Pancreas (tissue), 10 donors: ENCODE results near the gene KAT6B. TPM values are rescaled to one million over a fixed set of nuclear protein-coding genes. Genes with fewer than 3 reads are reported as not detected.

Experiments used
- ATAC-seq, 4 donors: fragments of 200-7000 bp; cut with Tn5 transposase; one replicate each; pipeline versions ENCODE4 v1.8.0 to v1.9.1; 2020; ENCODE audit warnings: mild to moderate bottlenecking in 4 of 4, moderate library complexity in 4 of 4
- DNase-seq, 6 donors: peaks; one replicate each; pipeline ENCODE4 v3.0.0-alpha.2; 2020
- FAIRE-seq: peaks from 2 replicates; lab custom pipeline; 2012; peaks lifted over from hg19 to GRCh38; lab: Jason Lieb, UNC
- H3K27ac ChIP-seq, 4 donors: fragments of 200-600 bp; sonication (generic); 1 replicate in 3 of 4; 2 replicates in 1 of 4; pipeline versions ENCODE4 v1.5.0 to v1.8.0; 2020
- H3K27me3 ChIP-seq, 4 donors: fragments of 200-600 bp; one replicate each; pipeline ENCODE4 v1.8.0; 2021
- H3K36me3 ChIP-seq, 3 donors: fragments of 200-600 bp; sonication (generic) in 1 of 3; one replicate each; pipeline versions ENCODE4 v1.5.0 to v1.8.0; 2020 to 2021
- H3K4me1 ChIP-seq, 3 donors: fragments of 200-600 bp; one replicate each; pipeline ENCODE4 v1.8.0; 2021
- H3K4me3 ChIP-seq, 4 donors: fragments of 200-600 bp; sonication (generic) in 2 of 4; one replicate each; pipeline versions ENCODE4 v1.5.0 to v1.8.0; 2020 to 2021
- H3K9me3 ChIP-seq, 4 donors: fragments of 200-600 bp; one replicate each; pipeline ENCODE4 v1.8.0; 2021
- CTCF ChIP-seq, 4 donors: fragments of 200-600 bp; sonication (generic) in 3 of 4; IDR thresholded peaks; one replicate each; pipeline versions ENCODE4 v1.5.0 to v1.8.0; 2021; ENCODE audit warnings: antibody characterized with exemption in 4 of 4
- WGBS, 2 donors: extraction: QIAGEN DNeasy Blood & Tissue Kit; methylation state at CpG; one replicate each; pipeline ENCODE4 v1.1.7; 2013; 5-methylcytosine and 5-hydroxymethylcytosine counted together
- intact Hi-C, 3 donors: fragments of 100-400 bp; cut with DNase I; formaldehyde crosslinking; loops; one replicate each; pipeline versions ENCODE4 v1.11.1 to v1.14.2; 2022
- polyA plus RNA-seq, 2 donors: library from polyadenylated mRNA; stranded (reverse); fragments of 200-250 nt; gene quantifications; one replicate each; pipeline ENCODE4 v1.2.3, GENCODE V29; 2013
- total RNA-seq, 6 donors: library from RNA; stranded (reverse); fragmentation: NEBNext Ultra II Directional in 4 of 6; extraction: Animal tissue kit (Norgen Biotek cat#: 25700) in 4 of 6; gene quantifications; one replicate each; pipeline versions ENCODE4 v1.2.1 to v1.2.4, GENCODE V29; 2021 to 2023
- donor health status: healthy with polysubstance abuse.
- donor health status: DM: no; HTN: no; CAD: no; lungs with moderate emphysema.
- donor health status: DM: no; HTN: no; CAD: no.
- donor health status: control.
- donor health status: control.
- donor health status: Bipolar disorder and iron deficiency.
- donor health status: DM: yes; HTN: yes; CAD: no.
- donor health status: DM: no; HTN: no; CAD: no.
- donor health status: DM: no; HTN: no; CAD: no.
- donor health status: DM: yes; HTN: yes; CAD: no.

KAT6B gene
- total and polyA plus RNA-seq, 8 donors, result 7.6 to 28.6 (median 18.1) TPM

- no peak for DNase-seq
- Histone ChIP-seq H3K4me3 (no peak overlapping the region), H3K36me3 (no peaks in the 10 kb centered on the region), H3K4me1 (peaks cover 13 to 34% (median 23%) of the 10 kb centered on the region in 3 donors), H3K27ac (peak overlapping the region in 1 of 4 donors; percentile 4), H3K9me3 (no peaks in the 10 kb centered on the region), H3K27me3 (no peaks in the 10 kb centered on the region)
- ATAC-seq, result no peak
- TF ChIP-seq CTCF (IDR thresholded peaks at IDR 0.05), result no peak
- no peak for FAIRE-seq
- intact Hi-C loops, result no loop called here
- WGBS, 2 donors, result 82 to 85% methylated on average over 4 of the region's 4 CpGs
Observed at GRCh38 chr10:74987339-74988053, 161.1 kb downstream of the KAT6B start.

GRCh38 chr10:74988054-74988775 lies 161.8 kb downstream of the KAT6B start:
- Histone ChIP-seq H3K27ac (peak overlapping the region in 2 of 4 donors; percentile 12 to 43), H3K9me3 (no peaks in the 10 kb centered on the region), H3K4me3 (no peak overlapping the region), H3K27me3 (no peaks in the 10 kb centered on the region), H3K36me3 (no peaks in the 10 kb centered on the region), H3K4me1 (peaks cover 13 to 27% (median 16%) of the 10 kb centered on the region in 3 donors)
- ATAC-seq, result peak in 2 of 4 donors; percentile 51 to 59
- no peak for FAIRE-seq
- TF ChIP-seq CTCF (IDR thresholded peaks at IDR 0.05), result no peak
- WGBS, 2 donors, result 50 to 56% methylated on average over 2 of the region's 2 CpGs
- intact Hi-C loops, result no loop called here
- DNase-seq, result no peak

- H3K4me3 ChIP-seq, result no peak overlapping the region
- H3K27me3 ChIP-seq, result no peaks in the 10 kb centered on the region
- H3K9me3 ChIP-seq, result no peaks in the 10 kb centered on the region
- peaks cover 13 to 21% (median 15%) of the 10 kb centered on the region in 3 donors for H3K4me1 ChIP-seq
- intact Hi-C loops, result no loop called here
- H3K36me3 ChIP-seq, result no peaks in the 10 kb centered on the region
- 24 to 25% methylated on average over 5 of the region's 5 CpGs for whole genome bisulfite sequencing, 2 donors
- DNase-seq (no peak), ATAC-seq (peak in 3 of 4 donors; percentile 36 to 73 (median 46)), FAIRE-seq (no peak)
- peak overlapping the region in 2 of 4 donors; percentile 12 to 43 for H3K27ac ChIP-seq
- no peak for TF ChIP-seq CTCF (IDR thresholded peaks at IDR 0.05)
Observed at GRCh38 chr10:74988832-74989561, 162.6 kb downstream of the KAT6B start.

DNA sequence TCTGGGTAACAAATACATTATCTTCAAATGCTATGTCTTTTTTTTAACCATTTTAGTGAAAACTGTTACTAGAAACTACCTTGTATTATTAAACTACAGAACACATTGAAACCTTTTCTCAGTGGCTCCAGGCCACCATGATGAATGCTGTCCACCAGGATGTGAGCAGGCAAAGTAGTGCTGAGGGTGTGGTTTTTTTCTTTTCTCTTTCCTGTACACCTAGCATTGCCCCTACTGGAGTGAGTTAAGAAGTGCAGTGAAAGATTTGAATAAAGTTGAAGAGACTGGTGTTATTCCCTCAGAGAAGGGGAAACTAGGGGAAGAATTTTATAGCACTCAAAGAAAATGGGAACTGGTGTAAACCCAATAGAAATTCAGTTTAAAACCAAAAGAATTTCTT lies 165.0 kb downstream of the KAT6B start:
- Histone ChIP-seq H3K4me3 (no peak overlapping the region), H3K27me3 (no peaks in the 10 kb centered on the region), H3K27ac (no peak overlapping the region), H3K4me1 (peaks cover 13 to 21% (median 15%) of the 10 kb centered on the region in 3 donors), H3K36me3 (no peaks in the 10 kb centered on the region), H3K9me3 (no peaks in the 10 kb centered on the region)
- no peak for FAIRE-seq
- intact Hi-C loops, result no loop called here
- peak in 1 of 4 donors; percentile 24 for TF ChIP-seq CTCF (IDR thresholded peaks at IDR 0.05)
- peak; percentile 49 to 69 (median 60) for ATAC-seq
- DNase-seq, result no peak
